ENCODE data around the gene ACADS. TPM values are rescaled to one million over a fixed set of nuclear protein-coding genes. Genes with fewer than 3 reads are reported as not detected.

The ACADS gene
- total RNA-seq, 4 donors from 2014 or later, result 57.4 to 147 (median 97.9) TPM

DNA sequence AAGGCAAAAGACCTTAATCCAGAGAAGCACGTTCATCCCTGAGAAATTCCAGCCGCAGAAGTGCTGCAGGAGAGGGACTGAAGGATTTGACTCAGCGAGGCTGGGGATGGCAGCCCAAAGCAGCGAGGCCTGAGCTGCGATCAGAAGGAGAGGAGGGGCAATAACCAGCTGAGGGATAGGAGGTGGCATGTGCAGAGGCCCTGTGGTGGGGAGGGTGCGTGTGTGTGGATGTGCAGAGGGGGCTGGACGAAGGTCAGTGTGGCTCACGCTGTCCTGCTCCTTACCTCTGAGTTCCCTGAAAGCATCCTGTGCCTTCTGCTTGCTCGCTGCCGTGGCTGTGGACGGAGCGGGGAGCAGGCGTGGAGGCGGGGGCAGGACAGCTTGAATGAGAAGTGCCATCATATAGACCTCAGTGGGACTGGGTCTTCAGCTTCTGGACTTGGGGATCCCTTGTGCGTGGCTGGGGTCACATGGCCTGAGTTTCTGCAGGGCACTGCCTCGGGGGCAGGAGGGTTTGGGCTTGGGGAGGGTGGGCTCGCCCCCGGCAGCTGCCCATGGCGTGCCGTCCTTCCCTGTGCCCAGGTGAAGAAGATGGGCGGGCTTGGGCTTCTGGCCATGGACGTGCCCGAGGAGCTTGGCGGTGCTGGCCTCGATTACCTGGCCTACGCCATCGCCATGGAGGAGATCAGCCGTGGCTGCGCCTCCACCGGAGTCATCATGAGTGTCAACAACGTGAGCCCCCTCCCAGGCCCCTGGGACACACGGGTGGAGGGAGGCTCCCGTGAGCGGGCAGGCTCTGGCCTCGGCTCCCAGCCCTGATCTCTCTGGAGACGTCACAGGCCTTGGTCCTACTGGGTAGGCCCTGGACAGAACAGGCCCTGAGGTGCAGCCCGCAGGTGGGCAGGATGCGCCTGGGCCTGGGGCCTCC lies 11.0 kb downstream of the ACADS start:
- ATAC-seq (ENCODE audit: low FRiP score) (no peak), DNase-seq (ENCODE audit: low spot score) (no peak)
- TF ChIP-seq, protein P1, sequence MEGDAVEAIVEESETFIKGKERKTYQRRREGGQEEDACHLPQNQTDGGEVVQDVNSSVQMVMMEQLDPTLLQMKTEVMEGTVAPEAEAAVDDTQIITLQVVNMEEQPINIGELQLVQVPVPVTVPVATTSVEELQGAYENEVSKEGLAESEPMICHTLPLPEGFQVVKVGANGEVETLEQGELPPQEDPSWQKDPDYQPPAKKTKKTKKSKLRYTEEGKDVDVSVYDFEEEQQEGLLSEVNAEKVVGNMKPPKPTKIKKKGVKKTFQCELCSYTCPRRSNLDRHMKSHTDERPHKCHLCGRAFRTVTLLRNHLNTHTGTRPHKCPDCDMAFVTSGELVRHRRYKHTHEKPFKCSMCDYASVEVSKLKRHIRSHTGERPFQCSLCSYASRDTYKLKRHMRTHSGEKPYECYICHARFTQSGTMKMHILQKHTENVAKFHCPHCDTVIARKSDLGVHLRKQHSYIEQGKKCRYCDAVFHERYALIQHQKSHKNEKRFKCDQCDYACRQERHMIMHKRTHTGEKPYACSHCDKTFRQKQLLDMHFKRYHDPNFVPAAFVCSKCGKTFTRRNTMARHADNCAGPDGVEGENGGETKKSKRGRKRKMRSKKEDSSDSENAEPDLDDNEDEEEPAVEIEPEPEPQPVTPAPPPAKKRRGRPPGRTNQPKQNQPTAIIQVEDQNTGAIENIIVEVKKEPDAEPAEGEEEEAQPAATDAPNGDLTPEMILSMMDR (IDR thresholded peaks at IDR 0.05), result no peak

DNA sequence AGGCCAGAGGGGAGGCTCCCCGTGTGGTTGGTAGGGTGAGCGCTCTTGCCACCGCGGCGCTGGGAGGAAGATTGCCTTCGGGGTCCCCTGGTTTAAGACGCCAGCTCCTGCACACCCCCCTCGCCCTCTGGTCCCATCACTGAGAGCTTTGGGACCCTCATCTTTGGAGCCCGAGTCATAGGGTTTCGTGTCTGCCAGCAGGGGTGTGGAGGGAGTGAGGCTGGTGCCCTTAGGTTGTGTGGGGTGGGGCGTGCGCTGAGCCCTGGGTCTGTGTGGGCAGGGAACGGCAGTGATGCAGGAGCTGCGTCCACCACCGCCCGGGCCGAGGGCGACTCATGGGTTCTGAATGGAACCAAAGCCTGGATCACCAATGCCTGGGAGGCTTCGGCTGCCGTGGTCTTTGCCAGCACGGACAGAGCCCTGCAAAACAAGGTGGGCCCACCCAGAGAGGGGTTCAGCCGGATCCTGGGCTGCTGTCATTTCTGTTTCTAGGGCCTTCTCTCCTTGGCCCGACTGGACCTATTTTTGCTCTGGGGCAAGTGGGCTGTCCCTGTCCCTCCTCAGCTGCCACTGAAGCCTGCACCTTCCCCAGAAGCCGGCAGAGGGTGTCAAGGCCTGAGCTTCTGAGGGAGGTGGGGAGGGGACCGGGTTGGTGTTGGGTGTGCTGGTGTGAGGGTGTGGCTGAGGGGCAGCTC lies 12.1 kb downstream of the ACADS start:
- TF ChIP-seq, protein P1 (IDR thresholded peaks at IDR 0.05), result no peak
- no peak for DNase-seq (ENCODE audit: low spot score)
- no peak for ATAC-seq (ENCODE audit: low FRiP score)

DNA sequence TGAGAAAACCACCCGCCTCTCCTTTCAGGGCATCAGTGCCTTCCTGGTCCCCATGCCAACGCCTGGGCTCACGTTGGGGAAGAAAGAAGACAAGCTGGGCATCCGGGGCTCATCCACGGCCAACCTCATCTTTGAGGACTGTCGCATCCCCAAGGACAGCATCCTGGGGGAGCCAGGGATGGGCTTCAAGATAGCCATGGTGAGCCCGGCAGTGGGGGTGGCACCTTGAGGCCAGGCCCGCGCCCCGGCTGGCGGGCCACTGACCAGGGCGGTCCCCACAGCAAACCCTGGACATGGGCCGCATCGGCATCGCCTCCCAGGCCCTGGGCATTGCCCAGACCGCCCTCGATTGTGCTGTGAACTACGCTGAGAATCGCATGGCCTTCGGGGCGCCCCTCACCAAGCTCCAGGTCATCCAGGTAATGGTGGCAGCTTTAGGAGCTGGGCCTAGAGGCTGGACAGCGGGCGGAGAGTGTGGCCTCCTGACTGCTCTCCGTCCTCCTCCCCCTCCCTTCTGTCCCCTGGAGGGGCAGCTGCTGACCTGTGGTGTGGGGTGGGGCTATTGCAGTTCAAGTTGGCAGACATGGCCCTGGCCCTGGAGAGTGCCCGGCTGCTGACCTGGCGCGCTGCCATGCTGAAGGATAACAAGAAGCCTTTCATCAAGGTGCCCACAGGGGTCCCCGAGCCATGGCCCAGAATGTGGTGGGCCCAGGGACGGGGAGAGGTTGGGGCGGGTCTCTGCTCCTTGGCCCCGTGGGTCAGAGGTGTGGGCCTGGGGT lies 12.8 kb downstream of the ACADS start:
- TF ChIP-seq, protein P1 (IDR thresholded peaks at IDR 0.05), result no peak
- ATAC-seq (ENCODE audit: low FRiP score) (no peak), DNase-seq (ENCODE audit: low spot score) (no peak)

DNA sequence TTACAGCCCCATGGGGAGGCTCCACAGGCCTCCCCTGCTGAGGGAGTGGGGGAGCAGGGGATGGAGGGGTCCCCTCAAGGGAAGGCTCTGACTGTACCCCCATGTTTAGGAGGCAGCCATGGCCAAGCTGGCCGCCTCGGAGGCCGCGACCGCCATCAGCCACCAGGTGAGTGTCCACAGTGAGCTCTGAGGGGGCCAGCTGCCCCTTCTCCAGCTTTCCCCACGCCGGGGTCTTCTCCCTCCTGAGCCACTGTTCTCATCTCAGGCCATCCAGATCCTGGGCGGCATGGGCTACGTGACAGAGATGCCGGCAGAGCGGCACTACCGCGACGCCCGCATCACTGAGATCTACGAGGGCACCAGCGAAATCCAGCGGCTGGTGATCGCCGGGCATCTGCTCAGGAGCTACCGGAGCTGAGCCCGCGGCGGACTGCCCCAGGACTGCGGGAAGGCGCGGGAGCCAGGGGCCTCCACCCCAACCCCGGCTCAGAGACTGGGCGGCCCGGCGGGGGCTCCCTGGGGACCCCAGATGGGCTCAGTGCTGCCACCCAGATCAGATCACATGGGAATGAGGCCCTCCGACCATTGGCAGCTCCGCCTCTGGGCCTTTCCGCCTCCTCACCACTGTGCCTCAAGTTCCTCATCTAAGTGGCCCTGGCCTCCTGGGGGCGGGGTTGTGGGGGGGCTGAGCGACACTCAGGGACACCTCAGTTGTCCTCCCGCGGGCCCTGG lies 13.6 kb downstream of the ACADS start:
- ATAC-seq (ENCODE audit: low FRiP score), result no peak
- TF ChIP-seq, protein P1 (IDR thresholded peaks at IDR 0.05), result no peak
- DNase-seq (ENCODE audit: low spot score), result no peak

DNA sequence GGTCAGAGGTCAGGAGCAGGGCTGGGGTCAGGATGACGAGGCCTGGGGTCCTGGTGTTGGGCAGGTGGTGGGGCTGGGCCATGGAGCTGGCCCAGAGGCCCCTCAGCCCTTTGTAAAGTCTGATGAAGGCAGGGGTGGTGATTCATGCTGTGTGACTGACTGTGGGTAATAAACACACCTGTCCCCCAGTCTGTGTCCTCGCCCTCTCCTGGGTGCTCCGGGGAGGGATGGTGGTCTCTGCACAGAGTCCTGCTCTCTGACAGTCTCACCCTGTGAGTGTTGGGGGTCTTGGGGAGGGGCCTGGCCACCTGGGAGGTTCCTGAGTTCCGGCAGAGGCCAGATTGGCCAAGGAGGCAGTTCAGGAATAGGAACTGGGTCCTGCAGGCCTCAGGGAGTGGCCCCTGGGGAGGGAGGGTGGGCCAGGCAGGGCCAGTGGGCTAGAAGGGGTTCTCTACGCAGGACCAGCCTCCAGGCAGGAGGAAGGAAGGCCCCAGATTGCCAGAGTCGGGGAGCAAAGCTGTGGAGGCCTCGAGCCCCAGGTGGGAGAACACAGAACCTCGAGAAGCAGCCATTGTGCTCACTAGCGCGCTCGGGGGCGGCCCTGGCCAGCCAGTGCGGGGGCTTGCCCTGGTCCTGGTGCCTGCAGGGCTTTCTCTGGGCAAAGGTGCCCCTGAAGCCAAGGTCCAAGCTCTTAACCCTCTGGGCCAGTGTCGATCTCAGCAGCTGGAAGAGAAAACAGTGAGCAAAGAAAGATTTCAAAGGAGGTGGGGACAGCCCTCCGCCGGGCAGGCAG lies 14.4 kb downstream of the ACADS start:
- DNase-seq (ENCODE audit: low spot score) (no peak), ATAC-seq (ENCODE audit: low FRiP score) (no peak)
- TF ChIP-seq, protein P1 (IDR thresholded peaks at IDR 0.05), result no peak

DNA sequence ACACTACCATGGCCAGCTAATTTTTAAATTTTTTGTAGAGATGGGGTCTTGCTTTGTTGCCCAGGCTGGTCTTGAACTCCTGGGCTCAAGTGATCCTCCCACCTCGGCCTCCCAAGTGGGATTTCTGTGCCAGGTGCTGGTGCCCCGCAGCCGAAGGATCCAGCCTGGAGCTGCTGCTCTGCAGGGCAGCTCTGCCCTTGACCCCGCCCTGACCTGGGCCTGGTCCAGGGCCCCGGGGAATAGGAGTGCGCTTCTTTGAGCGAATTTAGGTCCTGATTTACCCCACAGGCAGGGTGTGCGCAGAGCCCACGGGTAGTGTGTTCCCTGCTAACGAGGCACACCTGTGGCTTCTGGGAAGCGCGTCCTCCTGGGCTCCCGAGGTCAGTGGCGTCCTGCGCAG lies 15.2 kb downstream of the ACADS start:
- ATAC-seq (ENCODE audit: low FRiP score) (no peak), DNase-seq (ENCODE audit: low spot score) (no peak)
- TF ChIP-seq, protein P1 (IDR thresholded peaks at IDR 0.05), result no peak
